ENCODE data around the gene GATD1. TPM values are rescaled to one million over a fixed set of nuclear protein-coding genes. Genes with fewer than 3 reads are reported as not detected.

The GATD1 gene
- total and polyA plus RNA-seq, 3 donors from 2014 or later, result 64.3 to 84.2 (median 80.9) TPM

GRCh38 chr11:816433-816779 is 39.1 kb upstream of the GATD1 start:
- no peaks in the 10 kb centered on the region for H3K36me3 ChIP-seq (ENCODE audit: low read depth, missing control alignments)
- intact Hi-C loops (cut with DNase I; ENCODE audit: low total_unique reads), result no loop called here
- H3K4me1 ChIP-seq, result peaks cover 18% of the 10 kb centered on the region
- no peak for TF ChIP-seq POLR2A (IDR thresholded peaks at IDR 0.05)
- TF ChIP-seq CTCF (IDR thresholded peaks at IDR 0.05), result no peak
- no peaks in the 10 kb centered on the region for H3K9me3 ChIP-seq
- 77 to 81% methylated on average over 11 of the region's 11 CpGs for WGBS, 2 donors
- no peaks in the 10 kb centered on the region for H3K27me3 ChIP-seq
- H3K27ac ChIP-seq, result no peak overlapping the region
- DNase-seq, result no peak
- H3K4me3 ChIP-seq, result no peak overlapping the region

GRCh38 chr11:815675-816432 is 38.6 kb upstream of the GATD1 start:
- TF ChIP-seq POLR2A (IDR thresholded peaks at IDR 0.05) (no peak), CTCF (IDR thresholded peaks at IDR 0.05) (no peak)
- H3K4me3 ChIP-seq, result no peak overlapping the region
- H3K36me3 ChIP-seq (ENCODE audit: low read depth, missing control alignments), result no peaks in the 10 kb centered on the region
- no peak overlapping the region for H3K27ac ChIP-seq
- 79 to 84% methylated on average over 8 to 11 of the region's 11 CpGs for WGBS, 2 donors
- intact Hi-C loops (cut with DNase I; ENCODE audit: low total_unique reads), result no loop called here
- no peak for DNase-seq
- no peaks in the 10 kb centered on the region for H3K9me3 ChIP-seq
- no peaks in the 10 kb centered on the region for H3K27me3 ChIP-seq
- peaks cover 17% of the 10 kb centered on the region for H3K4me1 ChIP-seq

GRCh38 chr11:813456-814096 is 36.3 kb upstream of the GATD1 start:
- Histone ChIP-seq H3K27me3 (no peaks in the 10 kb centered on the region), H3K36me3 (ENCODE audit: low read depth, missing control alignments) (no peaks in the 10 kb centered on the region), H3K4me1 (peaks cover 14% of the 10 kb centered on the region), H3K4me3 (no peak overlapping the region), H3K27ac (no peak overlapping the region), H3K9me3 (no peaks in the 10 kb centered on the region)
- DNase-seq, result no peak
- TF ChIP-seq POLR2A (IDR thresholded peaks at IDR 0.05) (no peak), CTCF (IDR thresholded peaks at IDR 0.05) (no peak)
- intact Hi-C loops (cut with DNase I; ENCODE audit: low total_unique reads), result no loop called here
- 67 to 68% methylated on average over 9 of the region's 9 CpGs for WGBS, 2 donors

- TF ChIP-seq POLR2A (IDR thresholded peaks at IDR 0.05) (no peak), CTCF (IDR thresholded peaks at IDR 0.05) (no peak)
- WGBS, 2 donors, result 90 to 97% methylated on average over 5 to 6 of the region's 6 CpGs
- peaks cover 15% of the 10 kb centered on the region for H3K4me1 ChIP-seq
- intact Hi-C loops (cut with DNase I; ENCODE audit: low total_unique reads), result no loop called here
- no peaks in the 10 kb centered on the region for H3K27me3 ChIP-seq
- no peaks in the 10 kb centered on the region for H3K9me3 ChIP-seq
- H3K27ac ChIP-seq, result no peak overlapping the region
- no peaks in the 10 kb centered on the region for H3K36me3 ChIP-seq (ENCODE audit: low read depth, missing control alignments)
- DNase-seq, result no peak
- no peak overlapping the region for H3K4me3 ChIP-seq
Measured at GRCh38 chr11:813072-813455, 35.8 kb upstream of the GATD1 start.

GRCh38 chr11:812390-812789 is 35.1 kb upstream of the GATD1 start:
- no peaks in the 10 kb centered on the region for H3K9me3 ChIP-seq

More at GRCh38 chr11:812390-812789, 35.1 kb upstream of the GATD1 start:
- WGBS, 2 donors, result 90 to 92% methylated on average over 2 to 3 of the region's 3 CpGs
- Histone ChIP-seq H3K4me1 (peaks cover 15% of the 10 kb centered on the region), H3K27ac (no peak overlapping the region), H3K27me3 (no peaks in the 10 kb centered on the region), H3K36me3 (ENCODE audit: low read depth, missing control alignments) (no peaks in the 10 kb centered on the region), H3K4me3 (no peak overlapping the region)
- TF ChIP-seq POLR2A (IDR thresholded peaks at IDR 0.05) (no peak), CTCF (IDR thresholded peaks at IDR 0.05) (no peak)
- no peak for DNase-seq
- intact Hi-C loops (cut with DNase I; ENCODE audit: low total_unique reads), result no loop called here

Measured in testis (tissue), 3 donors.